WTC11 (cell line): ENCODE results near the gene RAB26. TPM values are rescaled to one million over a fixed set of nuclear protein-coding genes. Genes with fewer than 3 reads are reported as not detected.

Source experiments
- ATAC-seq: fragments of 200-7000 bp; cut with Tn5 transposase; 2 replicates; pipeline ENCODE4 v1.10.0; 2021; ENCODE audit warnings: mild to moderate bottlenecking, moderate library complexity
- CTCF ChIA-PET: fragments of 300-600 bp; sonication (Branson Sonifier 250); formaldehyde crosslinking; loops from one replicate; lab custom pipeline; 2021; ENCODE audit warnings: antibody characterized with exemption; lab: Charles Lee
- POLR2A ChIA-PET: fragments of 350-600 bp; sonication (Branson Sonifier 250); formaldehyde crosslinking; loops from one replicate; lab custom pipeline; 2021; ENCODE audit warnings: antibody characterized with exemption; lab: Charles Lee
- DNase-seq: peaks from one replicate; pipeline ENCODE4 v3.0.0; 2021; ENCODE audit warnings: low spot score
- H3K27ac Mint-ChIP-seq: 2 replicates; pipeline ENCODE4 v1.8.0; 2021; ENCODE audit warnings: mixed read lengths
- H3K27me3 Mint-ChIP-seq: 2 replicates; pipeline ENCODE4 v1.8.0; 2021; ENCODE audit warnings: low read depth, mild to moderate bottlenecking, moderate library complexity, mixed read lengths
- H3K36me3 Mint-ChIP-seq: 2 replicates; pipeline ENCODE4 v1.8.0; 2021; ENCODE audit warnings: mixed read lengths
- H3K4me1 Mint-ChIP-seq: 2 replicates; pipeline ENCODE4 v1.8.0; 2022; ENCODE audit warnings: mixed read lengths
- H3K4me3 Mint-ChIP-seq: 2 replicates; pipeline ENCODE4 v1.8.0; 2021; ENCODE audit warnings: mild to moderate bottlenecking, moderate library complexity, mixed read lengths
- H3K9me3 Mint-ChIP-seq: 2 replicates; pipeline ENCODE4 v1.8.0; 2021; ENCODE audit warnings: mixed read lengths
- ESRRA ChIP-seq: sonication (generic); formaldehyde crosslinking; IDR thresholded peaks from 2 replicates; pipeline ENCODE4 v1.8.1; 2022; ENCODE audit warnings: mild to moderate bottlenecking, missing genetic modification reagents, borderline replicate concordance
- GTF2I ChIP-seq: fragments of 250-450 bp; sonication (Bioruptor Pico); conservative IDR thresholded peaks from 2 replicates; pipeline ENCODE4 v1.4.0; 2021; ENCODE audit warnings: mild to moderate bottlenecking
- JUN ChIP-seq: sonication (generic); formaldehyde crosslinking; IDR thresholded peaks from 2 replicates; pipeline ENCODE4 v1.8.0; 2023; ENCODE audit warnings: mild to moderate bottlenecking, missing genetic modification reagents
- SP1 ChIP-seq: sonication (generic); formaldehyde crosslinking; conservative IDR thresholded peaks from 2 replicates; pipeline ENCODE4 v1.8.1; 2022; ENCODE audit warnings: missing genetic modification reagents
- ZNF121 ChIP-seq: sonication (generic); formaldehyde crosslinking; IDR thresholded peaks from 2 replicates; pipeline ENCODE4 v1.8.0; 2023; ENCODE audit warnings: missing genetic modification reagents
- ZNF416 ChIP-seq: fragments of 250-450 bp; sonication (Bioruptor Pico); IDR thresholded peaks from 2 replicates; pipeline ENCODE4 v1.9.0; 2021; ENCODE audit warnings: mild to moderate bottlenecking, inconsistent platforms
- ZNF671 ChIP-seq: fragments of 250-450 bp; sonication (Bioruptor Pico); IDR thresholded peaks from 2 replicates; pipeline ENCODE4 v1.8.0; 2021; ENCODE audit warnings: mild to moderate bottlenecking
- total RNA-seq: library from RNA; stranded (reverse); gene quantifications from 3 replicates; pipeline ENCODE4 v1.2.3, GENCODE V29; 2021
- TF ChIP-seq, protein P1 (sequence below): fragments of 200-600 bp; IDR thresholded peaks from 2 replicates; pipeline ENCODE4 v1.8.0; 2022; ENCODE audit warnings: antibody characterized with exemption
- TF ChIP-seq, protein P2 (sequence below): sonication (generic); formaldehyde crosslinking; IDR thresholded peaks from 2 replicates; pipeline ENCODE4 v1.8.1; 2023; ENCODE audit warnings: mild to moderate bottlenecking, missing genetic modification reagents, borderline replicate concordance
- TF ChIP-seq, protein P3 (sequence below): sonication (generic); formaldehyde crosslinking; IDR thresholded peaks from 2 replicates; pipeline ENCODE4 v1.8.0; 2022; ENCODE audit warnings: mild to moderate bottlenecking, missing genetic modification reagents
- TF ChIP-seq, protein P4 (sequence below): sonication (generic); formaldehyde crosslinking; IDR thresholded peaks from 2 replicates; pipeline ENCODE4 v1.8.1; 2022; ENCODE audit warnings: low read depth, mild to moderate bottlenecking, moderate library complexity, missing genetic modification reagents, borderline replicate concordance
- TF ChIP-seq, protein P5 (sequence below): sonication (generic); formaldehyde crosslinking; IDR thresholded peaks from 2 replicates; pipeline ENCODE4 v1.8.1; 2023; ENCODE audit warnings: mild to moderate bottlenecking, moderate library complexity, missing genetic modification reagents
- TF ChIP-seq, protein P6 (sequence below): fragments of 250-450 bp; sonication (Bioruptor Pico); IDR thresholded peaks from 2 replicates; pipeline ENCODE4 v1.9.0; 2021; ENCODE audit warnings: moderate library complexity, mild to moderate bottlenecking, inconsistent platforms, borderline replicate concordance

RAB26 gene
- total RNA-seq, 1 experiment from 2014 or later = 7.3 TPM

DNA sequence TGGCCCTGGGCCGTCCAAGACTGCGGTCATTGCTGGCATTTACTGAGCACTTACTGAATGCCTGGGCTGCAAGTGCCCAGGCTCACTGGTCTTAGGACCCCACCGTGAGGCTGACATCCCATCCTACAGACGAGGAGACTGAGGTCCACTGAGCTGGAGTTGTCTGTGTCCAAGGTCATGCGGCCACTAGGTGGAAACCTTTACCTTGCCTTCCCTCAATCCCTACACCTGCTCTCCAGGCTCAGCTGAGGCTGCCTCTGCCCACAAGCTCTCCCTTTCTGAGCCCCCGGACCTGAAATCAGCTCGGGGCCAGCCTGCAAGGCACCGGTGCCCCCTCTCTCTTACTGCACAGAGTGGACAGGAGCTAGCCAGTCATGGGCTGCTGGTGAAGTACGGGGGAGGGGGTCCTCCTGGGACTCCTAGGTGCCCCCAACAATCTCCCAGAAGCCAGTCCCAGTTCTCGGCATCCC is 46.5 kb downstream of the RAB26 start:
- H3K36me3 Mint-ChIP-seq = no peaks in the 10 kb centered on the region
- H3K9me3 Mint-ChIP-seq = no peaks in the 10 kb centered on the region
- H3K27me3 Mint-ChIP-seq = peaks cover 27% of the 10 kb centered on the region
- peaks cover 4% of the 10 kb centered on the region; the same call in 1 of the 2 replicates for H3K4me1 Mint-ChIP-seq
- CTCF ChIA-PET = interaction anchor here (0.5 to 3.5 kb wide), 52 partner anchors 9 to 356 kb away, joined by 3 to 62 read pairs (median 4); partner anchors contain the start of genes AMDHD2, BRICD5, CCNF and CEMP1
- POLR2A ChIA-PET = interaction anchor here (0.7 to 1.9 kb wide), 4 partner anchors 16 to 94 kb away, joined by 3 to 12 read pairs (median 4); partner anchors contain the start of genes BRICD5, ECI1 and PGP
- no peak overlapping the region for H3K27ac Mint-ChIP-seq
- ATAC-seq (peak; percentile 73), DNase-seq (peak; percentile 73)
- TF ChIP-seq ESRRA (peak; percentile 31; the same call in 1 of the 2 replicates), GTF2I (CRISPR knock-in tag) (peak; percentile 93), ZNF121 (CRISPR knock-in tag) (peak; percentile 47; the same call in 1 of the 2 replicates), JUN (CRISPR knock-in tag) (no peak), ZNF671 (CRISPR knock-in tag) (no peak), ZNF416 (CRISPR knock-in tag) (no peak), SP1 (CRISPR knock-in tag) (0 out of 2 replicates have a peak, but pooled peaks have one; percentile 24)
- TF ChIP-seq, protein P1, sequence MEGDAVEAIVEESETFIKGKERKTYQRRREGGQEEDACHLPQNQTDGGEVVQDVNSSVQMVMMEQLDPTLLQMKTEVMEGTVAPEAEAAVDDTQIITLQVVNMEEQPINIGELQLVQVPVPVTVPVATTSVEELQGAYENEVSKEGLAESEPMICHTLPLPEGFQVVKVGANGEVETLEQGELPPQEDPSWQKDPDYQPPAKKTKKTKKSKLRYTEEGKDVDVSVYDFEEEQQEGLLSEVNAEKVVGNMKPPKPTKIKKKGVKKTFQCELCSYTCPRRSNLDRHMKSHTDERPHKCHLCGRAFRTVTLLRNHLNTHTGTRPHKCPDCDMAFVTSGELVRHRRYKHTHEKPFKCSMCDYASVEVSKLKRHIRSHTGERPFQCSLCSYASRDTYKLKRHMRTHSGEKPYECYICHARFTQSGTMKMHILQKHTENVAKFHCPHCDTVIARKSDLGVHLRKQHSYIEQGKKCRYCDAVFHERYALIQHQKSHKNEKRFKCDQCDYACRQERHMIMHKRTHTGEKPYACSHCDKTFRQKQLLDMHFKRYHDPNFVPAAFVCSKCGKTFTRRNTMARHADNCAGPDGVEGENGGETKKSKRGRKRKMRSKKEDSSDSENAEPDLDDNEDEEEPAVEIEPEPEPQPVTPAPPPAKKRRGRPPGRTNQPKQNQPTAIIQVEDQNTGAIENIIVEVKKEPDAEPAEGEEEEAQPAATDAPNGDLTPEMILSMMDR = 0 out of 2 replicates have a peak, but pooled peaks have one; percentile 33
- TF ChIP-seq, protein P2, sequence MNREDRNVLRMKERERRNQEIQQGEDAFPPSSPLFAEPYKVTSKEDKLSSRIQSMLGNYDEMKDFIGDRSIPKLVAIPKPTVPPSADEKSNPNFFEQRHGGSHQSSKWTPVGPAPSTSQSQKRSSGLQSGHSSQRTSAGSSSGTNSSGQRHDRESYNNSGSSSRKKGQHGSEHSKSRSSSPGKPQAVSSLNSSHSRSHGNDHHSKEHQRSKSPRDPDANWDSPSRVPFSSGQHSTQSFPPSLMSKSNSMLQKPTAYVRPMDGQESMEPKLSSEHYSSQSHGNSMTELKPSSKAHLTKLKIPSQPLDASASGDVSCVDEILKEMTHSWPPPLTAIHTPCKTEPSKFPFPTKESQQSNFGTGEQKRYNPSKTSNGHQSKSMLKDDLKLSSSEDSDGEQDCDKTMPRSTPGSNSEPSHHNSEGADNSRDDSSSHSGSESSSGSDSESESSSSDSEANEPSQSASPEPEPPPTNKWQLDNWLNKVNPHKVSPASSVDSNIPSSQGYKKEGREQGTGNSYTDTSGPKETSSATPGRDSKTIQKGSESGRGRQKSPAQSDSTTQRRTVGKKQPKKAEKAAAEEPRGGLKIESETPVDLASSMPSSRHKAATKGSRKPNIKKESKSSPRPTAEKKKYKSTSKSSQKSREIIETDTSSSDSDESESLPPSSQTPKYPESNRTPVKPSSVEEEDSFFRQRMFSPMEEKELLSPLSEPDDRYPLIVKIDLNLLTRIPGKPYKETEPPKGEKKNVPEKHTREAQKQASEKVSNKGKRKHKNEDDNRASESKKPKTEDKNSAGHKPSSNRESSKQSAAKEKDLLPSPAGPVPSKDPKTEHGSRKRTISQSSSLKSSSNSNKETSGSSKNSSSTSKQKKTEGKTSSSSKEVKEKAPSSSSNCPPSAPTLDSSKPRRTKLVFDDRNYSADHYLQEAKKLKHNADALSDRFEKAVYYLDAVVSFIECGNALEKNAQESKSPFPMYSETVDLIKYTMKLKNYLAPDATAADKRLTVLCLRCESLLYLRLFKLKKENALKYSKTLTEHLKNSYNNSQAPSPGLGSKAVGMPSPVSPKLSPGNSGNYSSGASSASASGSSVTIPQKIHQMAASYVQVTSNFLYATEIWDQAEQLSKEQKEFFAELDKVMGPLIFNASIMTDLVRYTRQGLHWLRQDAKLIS (CRISPR knock-in tag) = no peak
- TF ChIP-seq, protein P3, sequence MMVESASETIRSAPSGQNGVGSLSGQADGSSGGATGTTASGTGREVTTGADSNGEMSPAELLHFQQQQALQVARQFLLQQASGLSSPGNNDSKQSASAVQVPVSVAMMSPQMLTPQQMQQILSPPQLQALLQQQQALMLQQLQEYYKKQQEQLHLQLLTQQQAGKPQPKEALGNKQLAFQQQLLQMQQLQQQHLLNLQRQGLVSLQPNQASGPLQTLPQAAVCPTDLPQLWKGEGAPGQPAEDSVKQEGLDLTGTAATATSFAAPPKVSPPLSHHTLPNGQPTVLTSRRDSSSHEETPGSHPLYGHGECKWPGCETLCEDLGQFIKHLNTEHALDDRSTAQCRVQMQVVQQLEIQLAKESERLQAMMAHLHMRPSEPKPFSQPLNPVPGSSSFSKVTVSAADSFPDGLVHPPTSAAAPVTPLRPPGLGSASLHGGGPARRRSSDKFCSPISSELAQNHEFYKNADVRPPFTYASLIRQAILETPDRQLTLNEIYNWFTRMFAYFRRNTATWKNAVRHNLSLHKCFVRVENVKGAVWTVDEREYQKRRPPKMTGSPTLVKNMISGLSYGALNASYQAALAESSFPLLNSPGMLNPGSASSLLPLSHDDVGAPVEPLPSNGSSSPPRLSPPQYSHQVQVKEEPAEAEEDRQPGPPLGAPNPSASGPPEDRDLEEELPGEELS = 0 out of 2 replicates have a peak, but pooled peaks have one; percentile 16
- TF ChIP-seq, protein P4, sequence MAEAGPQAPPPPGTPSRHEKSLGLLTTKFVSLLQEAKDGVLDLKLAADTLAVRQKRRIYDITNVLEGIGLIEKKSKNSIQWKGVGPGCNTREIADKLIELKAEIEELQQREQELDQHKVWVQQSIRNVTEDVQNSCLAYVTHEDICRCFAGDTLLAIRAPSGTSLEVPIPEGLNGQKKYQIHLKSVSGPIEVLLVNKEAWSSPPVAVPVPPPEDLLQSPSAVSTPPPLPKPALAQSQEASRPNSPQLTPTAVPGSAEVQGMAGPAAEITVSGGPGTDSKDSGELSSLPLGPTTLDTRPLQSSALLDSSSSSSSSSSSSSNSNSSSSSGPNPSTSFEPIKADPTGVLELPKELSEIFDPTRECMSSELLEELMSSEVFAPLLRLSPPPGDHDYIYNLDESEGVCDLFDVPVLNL (CRISPR knock-in tag) = no peak
- TF ChIP-seq, protein P5, sequence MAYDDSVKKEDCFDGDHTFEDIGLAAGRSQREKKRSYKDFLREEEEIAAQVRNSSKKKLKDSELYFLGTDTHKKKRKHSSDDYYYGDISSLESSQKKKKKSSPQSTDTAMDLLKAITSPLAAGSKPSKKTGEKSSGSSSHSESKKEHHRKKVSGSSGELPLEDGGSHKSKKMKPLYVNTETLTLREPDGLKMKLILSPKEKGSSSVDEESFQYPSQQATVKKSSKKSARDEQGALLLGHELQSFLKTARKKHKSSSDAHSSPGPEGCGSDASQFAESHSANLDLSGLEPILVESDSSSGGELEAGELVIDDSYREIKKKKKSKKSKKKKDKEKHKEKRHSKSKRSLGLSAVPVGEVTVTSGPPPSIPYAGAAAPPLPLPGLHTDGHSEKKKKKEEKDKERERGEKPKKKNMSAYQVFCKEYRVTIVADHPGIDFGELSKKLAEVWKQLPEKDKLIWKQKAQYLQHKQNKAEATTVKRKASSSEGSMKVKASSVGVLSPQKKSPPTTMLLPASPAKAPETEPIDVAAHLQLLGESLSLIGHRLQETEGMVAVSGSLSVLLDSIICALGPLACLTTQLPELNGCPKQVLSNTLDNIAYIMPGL (CRISPR knock-in tag) = 0 out of 2 replicates have a peak, but pooled peaks have one; percentile 48
- TF ChIP-seq, protein P6, sequence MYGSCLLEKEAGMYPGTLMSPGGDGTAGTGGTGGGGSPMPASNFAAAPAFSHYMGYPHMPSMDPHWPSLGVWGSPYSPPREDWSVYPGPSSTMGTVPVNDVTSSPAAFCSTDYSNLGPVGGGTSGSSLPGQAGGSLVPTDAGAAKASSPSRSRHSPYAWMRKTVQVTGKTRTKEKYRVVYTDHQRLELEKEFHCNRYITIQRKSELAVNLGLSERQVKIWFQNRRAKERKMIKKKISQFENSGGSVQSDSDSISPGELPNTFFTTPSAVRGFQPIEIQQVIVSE = no peak
- peak overlapping the region; percentile 66 for H3K4me3 Mint-ChIP-seq
